SK-N-SH (cell line): ENCODE measurements around the gene GADL1.

ENCODE experiments used
- CTCF ChIP-seq: fragments of 200-600 bp; sonication (generic); IDR thresholded peaks from 2 replicates; pipeline ENCODE4 v1.6.1; 2017; ENCODE audit warnings: antibody characterized with exemption, mild to moderate bottlenecking, moderate library complexity
- EP300 ChIP-seq, 2 experiments: IDR thresholded peaks; 2 replicates each; pipeline versions ENCODE4 v1.4.0 to v1.6.1; 2012; ENCODE audit warnings: borderline replicate concordance in 1 of 2, low read depth in 1 of 2, low read length in 1 of 2
- RCOR1 ChIP-seq: fragments of 150-350 bp; IDR thresholded peaks from 2 replicates; pipeline ENCODE4 v1.6.1; 2017; ENCODE audit warnings: antibody characterized with exemption, low read length
- TF ChIP-seq, protein P1 (sequence below): fragments of 150-350 bp; IDR thresholded peaks from 2 replicates; pipeline ENCODE4 v1.6.1; 2017; ENCODE audit warnings: antibody characterized with exemption, low read length, low read depth, borderline replicate concordance

GRCh38 chr3:30871720-30872119, 22.7 kb downstream of the GADL1 start:
- TF ChIP-seq EP300 (IDR thresholded peaks at IDR 0.05; ENCODE audit: borderline replicate concordance in 1 of 2, low read depth in 1 of 2, low read length in 1 of 2) (no peak), RCOR1 (no peak), CTCF (no peak)
- TF ChIP-seq, protein P1, sequence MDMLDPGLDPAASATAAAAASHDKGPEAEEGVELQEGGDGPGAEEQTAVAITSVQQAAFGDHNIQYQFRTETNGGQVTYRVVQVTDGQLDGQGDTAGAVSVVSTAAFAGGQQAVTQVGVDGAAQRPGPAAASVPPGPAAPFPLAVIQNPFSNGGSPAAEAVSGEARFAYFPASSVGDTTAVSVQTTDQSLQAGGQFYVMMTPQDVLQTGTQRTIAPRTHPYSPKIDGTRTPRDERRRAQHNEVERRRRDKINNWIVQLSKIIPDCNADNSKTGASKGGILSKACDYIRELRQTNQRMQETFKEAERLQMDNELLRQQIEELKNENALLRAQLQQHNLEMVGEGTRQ: no peak
